ENCODE measurements around the gene FAM3D. TPM values are rescaled to one million over a fixed set of nuclear protein-coding genes. Genes with fewer than 3 reads are reported as not detected.
"Not testable (repeated sequence)": the region's sequence is repeated elsewhere in the genome, so short reads cannot be mapped to it uniquely, and the experiment has no call there.

Gene FAM3D
- polyA plus RNA-seq, 2 of the 4 experiments (the other 2 are of a cell fraction): not detected

DNA sequence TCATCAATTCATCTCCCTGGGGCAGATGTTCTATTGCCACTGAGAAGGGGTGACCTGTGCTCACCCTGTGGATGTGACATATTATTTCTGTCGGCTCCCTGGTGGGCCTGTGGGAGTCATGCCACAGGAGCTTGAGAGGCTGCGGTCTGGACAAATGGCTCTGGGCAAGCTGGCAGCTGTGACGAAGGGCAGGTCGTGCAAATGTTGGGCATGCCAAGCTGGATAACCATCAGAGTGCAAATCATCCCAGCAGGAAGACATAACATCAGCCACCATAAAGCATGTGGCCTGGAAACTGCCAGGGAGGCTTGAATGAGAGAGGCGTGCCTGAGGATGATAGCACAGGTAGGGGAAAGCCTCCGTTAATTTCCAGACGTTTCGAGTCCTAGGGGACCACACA lies 45.3 kb upstream of the FAM3D start:
- CTCF ChIA-PET: no interaction called here
- ATAC-seq: no peak
- H3K9me3 ChIP-seq: no peaks in the 10 kb centered on the region
- POLR2A ChIA-PET: no interaction called here
- H3K27ac ChIP-seq: no peak overlapping the region
- H3K4me1 ChIP-seq: no peaks in the 10 kb centered on the region
- H3K4me2 ChIP-seq: no peak overlapping the region
- no peak for TF ChIP-seq SMC3 (IDR thresholded peaks at IDR 0.05)
- TF ChIP-seq, protein P1, sequence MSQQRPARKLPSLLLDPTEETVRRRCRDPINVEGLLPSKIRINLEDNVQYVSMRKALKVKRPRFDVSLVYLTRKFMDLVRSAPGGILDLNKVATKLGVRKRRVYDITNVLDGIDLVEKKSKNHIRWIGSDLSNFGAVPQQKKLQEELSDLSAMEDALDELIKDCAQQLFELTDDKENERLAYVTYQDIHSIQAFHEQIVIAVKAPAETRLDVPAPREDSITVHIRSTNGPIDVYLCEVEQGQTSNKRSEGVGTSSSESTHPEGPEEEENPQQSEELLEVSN (IDR thresholded peaks at IDR 0.05; ENCODE audit: borderline replicate concordance, low read depth): no peak
- no peak for TF ChIP-seq RFX5 (IDR thresholded peaks at IDR 0.05)
- TF ChIP-seq HDAC2 (IDR thresholded peaks at IDR 0.05): no peak
- TF ChIP-seq NPAS2 (CRISPR knock-in tag; IDR thresholded peaks at IDR 0.05; ENCODE audit: borderline replicate concordance): no peak
- no peak for TF ChIP-seq ESRRA (IDR thresholded peaks at IDR 0.05; ENCODE audit: borderline replicate concordance, low read length)
- TF ChIP-seq, protein P2, sequence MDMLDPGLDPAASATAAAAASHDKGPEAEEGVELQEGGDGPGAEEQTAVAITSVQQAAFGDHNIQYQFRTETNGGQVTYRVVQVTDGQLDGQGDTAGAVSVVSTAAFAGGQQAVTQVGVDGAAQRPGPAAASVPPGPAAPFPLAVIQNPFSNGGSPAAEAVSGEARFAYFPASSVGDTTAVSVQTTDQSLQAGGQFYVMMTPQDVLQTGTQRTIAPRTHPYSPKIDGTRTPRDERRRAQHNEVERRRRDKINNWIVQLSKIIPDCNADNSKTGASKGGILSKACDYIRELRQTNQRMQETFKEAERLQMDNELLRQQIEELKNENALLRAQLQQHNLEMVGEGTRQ (IDR thresholded peaks at IDR 0.05): no peak
- TF ChIP-seq ZFP36 (IDR thresholded peaks at IDR 0.05; ENCODE audit: borderline replicate concordance, partially characterized antibody): no peak
- TF ChIP-seq, protein P3, sequence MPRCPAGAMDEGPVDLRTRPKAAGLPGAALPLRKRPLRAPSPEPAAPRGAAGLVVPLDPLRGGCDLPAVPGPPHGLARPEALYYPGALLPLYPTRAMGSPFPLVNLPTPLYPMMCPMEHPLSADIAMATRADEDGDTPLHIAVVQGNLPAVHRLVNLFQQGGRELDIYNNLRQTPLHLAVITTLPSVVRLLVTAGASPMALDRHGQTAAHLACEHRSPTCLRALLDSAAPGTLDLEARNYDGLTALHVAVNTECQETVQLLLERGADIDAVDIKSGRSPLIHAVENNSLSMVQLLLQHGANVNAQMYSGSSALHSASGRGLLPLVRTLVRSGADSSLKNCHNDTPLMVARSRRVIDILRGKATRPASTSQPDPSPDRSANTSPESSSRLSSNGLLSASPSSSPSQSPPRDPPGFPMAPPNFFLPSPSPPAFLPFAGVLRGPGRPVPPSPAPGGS (IDR thresholded peaks at IDR 0.05): no peak
- TF ChIP-seq HOXB13 (CRISPR knock-in tag; IDR thresholded peaks at IDR 0.05; ENCODE audit: low read depth): no peak
- no peak for TF ChIP-seq CHD2 (IDR thresholded peaks at IDR 0.05; ENCODE audit: low read length, partially characterized antibody)
- no peak for TF ChIP-seq POLR2A (IDR thresholded peaks at IDR 0.05; ENCODE audit: low read length)
- no peak for TF ChIP-seq JUNB (IDR thresholded peaks at IDR 0.05)
- TF ChIP-seq NR3C1 (IDR thresholded peaks at IDR 0.05): no peak
- no peak for TF ChIP-seq HOXA7 (CRISPR knock-in tag; IDR thresholded peaks at IDR 0.05)
- no peak for TF ChIP-seq GATA3 (IDR thresholded peaks at IDR 0.05; ENCODE audit: borderline replicate concordance)
- TF ChIP-seq POLR2AphosphoS2 (conservative IDR thresholded peaks at IDR 0.05; ENCODE audit: low read length): no peak
- no peak for TF ChIP-seq CEBPB (IDR thresholded peaks at IDR 0.05)
- no peak for TF ChIP-seq EHF (CRISPR knock-in tag; IDR thresholded peaks at IDR 0.05)
- no peak for TF ChIP-seq FOSB (CRISPR knock-in tag; IDR thresholded peaks at IDR 0.05)
- no peak overlapping the region for H3K4me3 ChIP-seq
- no peak for DNase-seq (ENCODE audit: low read depth in 1 of 2, low spot score in 1 of 2)
- 7% methylated on average over 7 of the region's 8 CpGs for WGBS (ENCODE audit: missing lambda C conversion rate)
- no peak for FAIRE-seq

GRCh38 chr3:58708983-58709382 lies 42.4 kb upstream of the FAM3D start:
- H3K4me1 ChIP-seq; H3K4me3 ChIP-seq; DNase-seq (ENCODE audit: low read depth in 1 of 2, low spot score in 1 of 2); CTCF ChIA-PET; FAIRE-seq; H3K4me2 ChIP-seq; ATAC-seq; H3K27ac ChIP-seq; H3K9me3 ChIP-seq; POLR2A ChIA-PET: not testable (repeated sequence)
- 11% methylated on average over 3 of the region's 3 CpGs for WGBS (ENCODE audit: missing lambda C conversion rate)

DNA sequence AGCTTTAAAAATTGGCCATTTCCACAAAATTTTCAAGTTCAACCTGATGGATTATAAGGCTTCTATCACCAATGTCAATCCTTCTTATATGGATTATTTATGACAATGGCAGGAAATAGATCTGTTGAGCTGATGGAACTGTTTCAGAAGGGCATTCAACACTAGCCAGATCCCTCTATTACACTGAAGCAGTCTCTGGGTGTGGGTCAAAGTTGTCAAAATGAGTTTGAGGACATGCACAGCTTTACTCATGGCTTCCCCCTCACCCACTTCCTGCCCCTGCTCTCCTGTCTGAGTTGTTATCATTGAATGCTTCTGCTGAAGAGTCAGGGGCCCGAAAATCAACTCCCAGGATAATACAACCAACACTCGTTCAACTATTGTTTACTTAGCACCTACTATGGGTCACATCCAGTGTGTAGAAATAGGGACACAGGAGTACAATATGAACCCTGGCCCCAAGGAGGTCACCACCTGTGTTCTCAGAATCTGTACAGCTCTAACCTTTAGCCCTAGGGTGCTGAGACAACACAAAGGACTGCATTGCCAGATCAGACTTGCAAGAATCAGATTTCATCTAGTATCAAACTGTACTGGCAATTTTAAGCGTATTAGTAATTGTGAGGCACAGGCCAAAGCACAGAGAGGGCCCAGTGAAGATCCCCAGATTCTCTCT lies 41.7 kb upstream of the FAM3D start:
- WGBS (ENCODE audit: missing lambda C conversion rate): 23% methylated on average over 3 of the region's 3 CpGs
- Histone ChIP-seq H3K4me3 (no peak overlapping the region), H3K4me2 (no peak overlapping the region), H3K4me1 (no peaks in the 10 kb centered on the region), H3K9me3 (no peaks in the 10 kb centered on the region), H3K27ac (no peak overlapping the region)
- ChIA-PET POLR2A (no interaction called here), CTCF (no interaction called here)
- no peak for ATAC-seq
- no peak for FAIRE-seq
- DNase-seq (ENCODE audit: low read depth in 1 of 2, low spot score in 1 of 2): no peak
- TF ChIP-seq EHMT2 (IDR thresholded peaks at IDR 0.05; ENCODE audit: low read depth): no peak
- no peak for TF ChIP-seq POLR2AphosphoS2 (conservative IDR thresholded peaks at IDR 0.05; ENCODE audit: low read length)
- TF ChIP-seq, protein P4, sequence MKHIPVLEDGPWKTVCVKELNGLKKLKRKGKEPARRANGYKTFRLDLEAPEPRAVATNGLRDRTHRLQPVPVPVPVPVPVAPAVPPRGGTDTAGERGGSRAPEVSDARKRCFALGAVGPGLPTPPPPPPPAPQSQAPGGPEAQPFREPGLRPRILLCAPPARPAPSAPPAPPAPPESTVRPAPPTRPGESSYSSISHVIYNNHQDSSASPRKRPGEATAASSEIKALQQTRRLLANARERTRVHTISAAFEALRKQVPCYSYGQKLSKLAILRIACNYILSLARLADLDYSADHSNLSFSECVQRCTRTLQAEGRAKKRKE (CRISPR knock-in tag; IDR thresholded peaks at IDR 0.05; ENCODE audit: low read depth): no peak
- no peak for TF ChIP-seq SMC3 (IDR thresholded peaks at IDR 0.05)
- no peak for TF ChIP-seq MYC (IDR thresholded peaks at IDR 0.05; ENCODE audit: borderline replicate concordance, low read length)
- no peak for TF ChIP-seq RCOR1 (IDR thresholded peaks at IDR 0.05; ENCODE audit: low read depth, low read length)
- no peak for TF ChIP-seq CBX8 (IDR thresholded peaks at IDR 0.05)
- no peak for TF ChIP-seq PHF8 (IDR thresholded peaks at IDR 0.05; ENCODE audit: borderline replicate concordance, low read depth)
- TF ChIP-seq MAFK (IDR thresholded peaks at IDR 0.05; ENCODE audit: partially characterized antibody): no peak
- TF ChIP-seq ESRRA (IDR thresholded peaks at IDR 0.05; ENCODE audit: borderline replicate concordance, low read length): no peak
- TF ChIP-seq, protein P3 (IDR thresholded peaks at IDR 0.05): no peak
- TF ChIP-seq CTCF (IDR thresholded peaks at IDR 0.05): no peak
- no peak for TF ChIP-seq EHF (CRISPR knock-in tag; IDR thresholded peaks at IDR 0.05)
- TF ChIP-seq BHLHE40 (IDR thresholded peaks at IDR 0.05; ENCODE audit: low read depth, low read length): no peak
- no peak for TF ChIP-seq HOXB5 (CRISPR knock-in tag; IDR thresholded peaks at IDR 0.05)

Data from A549 (cell line).